GM23338 (cell line): Measurements from ENCODE around the gene IWS1.

Experiments
- CREB1 ChIP-seq: fragments of 250-450 bp; sonication (Bioruptor Pico); IDR thresholded peaks from 2 replicates; pipeline ENCODE4 v1.5.0; 2020; ENCODE audit warnings: low read depth, mild to moderate bottlenecking, moderate library complexity
- CTCF ChIP-seq, 2 experiments: fragments of 200-600 bp in 1 of 2; sonication (generic) in 1 of 2; conservative IDR thresholded peaks; 2 replicates each; pipeline versions ENCODE4 v1.5.1 to v1.6.1; 2016 to 2017; ENCODE audit warnings: antibody characterized with exemption in 2 of 2, low read depth in 2 of 2, mild to moderate bottlenecking in 2 of 2, moderate library complexity in 1 of 2
- ETS1 ChIP-seq: IDR thresholded peaks from 2 replicates; pipeline ENCODE4 v1.6.1; 2016; ENCODE audit warnings: antibody characterized with exemption
- EZH2 ChIP-seq: fragments of 200-600 bp; sonication (generic); IDR thresholded peaks from one replicate; pipeline ENCODE4 v1.8.0; 2017; ENCODE audit warnings: antibody characterized with exemption, mild to moderate bottlenecking, low read depth; ENCODE audit not compliant: unreplicated experiment
- EZH2phosphoT487 ChIP-seq: fragments of 200-600 bp; sonication (generic); IDR thresholded peaks from one replicate; pipeline ENCODE4 v1.8.1; 2018; ENCODE audit warnings: antibody characterized with exemption; ENCODE audit not compliant: unreplicated experiment
- JUNB ChIP-seq: IDR thresholded peaks from one replicate; pipeline ENCODE4 v1.6.1; 2016; ENCODE audit warnings: antibody characterized with exemption; ENCODE audit not compliant: unreplicated experiment
- NANOG ChIP-seq: IDR thresholded peaks from 2 replicates; pipeline ENCODE4 v1.6.1; 2016; ENCODE audit warnings: antibody characterized with exemption, borderline replicate concordance
- POLR2AphosphoS5 ChIP-seq: IDR thresholded peaks from 2 replicates; pipeline ENCODE4 v1.6.1; 2016; ENCODE audit warnings: antibody characterized with exemption, low read depth
- REST ChIP-seq: IDR thresholded peaks from one replicate; pipeline ENCODE4 v1.6.1; 2018; ENCODE audit warnings: antibody characterized with exemption; ENCODE audit not compliant: unreplicated experiment

GRCh38 chr2:127437056-127437455 is 89.2 kb downstream of the IWS1 start:
- TF ChIP-seq CTCF (conservative IDR thresholded peaks at IDR 0.05; ENCODE audit: low read depth in 2 of 2) (no peak), POLR2AphosphoS5 (no peak), JUNB (no peak), EZH2 (no peak), REST (no peak), CREB1 (CRISPR knock-in tag) (no peak), ETS1 (no peak), NANOG (no peak), EZH2phosphoT487 (no peak)
